Activated naive CD8-positive, alpha-beta T cell treated with anti-CD3 and anti-CD28 coated beads, Interleukin-2, amount 50 U/mL, for 24 hours (primary cell): ENCODE data around the gene TRRAP.
A peak's percentile ranks its signal among the peaks of the same experiment; 100 is the strongest.

Experiments
- ATAC-seq: fragments of 150-1000 bp; cut with Tn5 transposase; one replicate; pipeline ENCODE4 v1.10.0; 2021
- DNase-seq: peaks from one replicate; pipeline ENCODE4 v3.0.0; 2021
- H3K27ac Mint-ChIP-seq: one replicate; pipeline ENCODE4 v1.8.0; 2021; ENCODE audit warnings: mild to moderate bottlenecking, mixed read lengths
- H3K27me3 Mint-ChIP-seq: one replicate; pipeline ENCODE4 v1.8.0; 2021; ENCODE audit warnings: mixed read lengths
- H3K36me3 Mint-ChIP-seq: one replicate; pipeline ENCODE4 v1.8.0; 2021; ENCODE audit warnings: low read depth, mixed read lengths
- H3K4me1 Mint-ChIP-seq: one replicate; pipeline ENCODE4 v1.8.0; 2021; ENCODE audit warnings: mixed read lengths
- H3K4me3 Mint-ChIP-seq: one replicate; pipeline ENCODE4 v1.8.0; 2021; ENCODE audit warnings: mild to moderate bottlenecking, moderate library complexity, mixed read lengths
- H3K9me3 Mint-ChIP-seq: one replicate; pipeline ENCODE4 v1.8.0; 2021; ENCODE audit warnings: mixed read lengths

TRRAP gene

GRCh38 chr7:99013266-99014112 lies 135.2 kb downstream of the TRRAP start:
- no peak overlapping the region for H3K27ac Mint-ChIP-seq
- peaks cover 60% of the 10 kb centered on the region for H3K36me3 Mint-ChIP-seq

GRCh38 chr7:99014113-99014985 lies 136.0 kb downstream of the TRRAP start:
- no peak overlapping the region for H3K27ac Mint-ChIP-seq
- no peak overlapping the region for H3K4me3 Mint-ChIP-seq
- H3K4me1 Mint-ChIP-seq = peaks cover 9% of the 10 kb centered on the region
- H3K27me3 Mint-ChIP-seq = no peaks in the 10 kb centered on the region
- DNase-seq (no peak), ATAC-seq (no peak)
- no peaks in the 10 kb centered on the region for H3K9me3 Mint-ChIP-seq
- peaks cover 65% of the 10 kb centered on the region for H3K36me3 Mint-ChIP-seq

More at GRCh38 chr7:99013266-99014112, 135.2 kb downstream of the TRRAP start:
- no peak overlapping the region for H3K4me3 Mint-ChIP-seq
- no peaks in the 10 kb centered on the region for H3K9me3 Mint-ChIP-seq
- ATAC-seq = no peak
- no peak for DNase-seq
- no peaks in the 10 kb centered on the region for H3K27me3 Mint-ChIP-seq
- peaks cover 9% of the 10 kb centered on the region for H3K4me1 Mint-ChIP-seq

GRCh38 chr7:99016196-99016595 lies 137.9 kb downstream of the TRRAP start:
- Mint-ChIP-seq H3K9me3 (no peaks in the 10 kb centered on the region), H3K27me3 (no peaks in the 10 kb centered on the region), H3K36me3 (peaks cover 71% of the 10 kb centered on the region), H3K27ac (no peak overlapping the region), H3K4me1 (peaks cover 9% of the 10 kb centered on the region), H3K4me3 (no peak overlapping the region)
- ATAC-seq (no peak), DNase-seq (no peak)

GRCh38 chr7:99019523-99020412 lies 141.4 kb downstream of the TRRAP start:
- H3K27ac Mint-ChIP-seq = no peak overlapping the region

GRCh38 chr7:99020413-99020715 lies 142.0 kb downstream of the TRRAP start:
- DNase-seq (no peak), ATAC-seq (no peak)
- Mint-ChIP-seq H3K27ac (peak overlapping the region; percentile 22), H3K4me1 (peaks cover 9% of the 10 kb centered on the region), H3K27me3 (no peaks in the 10 kb centered on the region), H3K9me3 (no peaks in the 10 kb centered on the region), H3K36me3 (peaks cover 50% of the 10 kb centered on the region), H3K4me3 (no peak overlapping the region)

More at GRCh38 chr7:99019523-99020412, 141.4 kb downstream of the TRRAP start:
- DNase-seq (no peak), ATAC-seq (no peak)
- H3K9me3 Mint-ChIP-seq = no peaks in the 10 kb centered on the region
- peaks cover 54% of the 10 kb centered on the region for H3K36me3 Mint-ChIP-seq
- peaks cover 9% of the 10 kb centered on the region for H3K4me1 Mint-ChIP-seq
- H3K27me3 Mint-ChIP-seq = no peaks in the 10 kb centered on the region
- H3K4me3 Mint-ChIP-seq = no peak overlapping the region

- DNase-seq (no peak), ATAC-seq (no peak)
- Mint-ChIP-seq H3K9me3 (no peaks in the 10 kb centered on the region), H3K4me3 (no peak overlapping the region), H3K36me3 (peaks cover 38% of the 10 kb centered on the region), H3K27ac (no peak overlapping the region), H3K27me3 (no peaks in the 10 kb centered on the region), H3K4me1 (peaks cover 4% of the 10 kb centered on the region)
Observed at GRCh38 chr7:99021941-99022560, 143.7 kb downstream of the TRRAP start.

- no peak overlapping the region for H3K27ac Mint-ChIP-seq
- no peaks in the 10 kb centered on the region for H3K27me3 Mint-ChIP-seq
- H3K36me3 Mint-ChIP-seq = peaks cover 38% of the 10 kb centered on the region
Observed at GRCh38 chr7:99024066-99024465, 145.7 kb downstream of the TRRAP start.

GRCh38 chr7:99027241-99027640 lies 148.9 kb downstream of the TRRAP start:
- DNase-seq = no peak
- H3K9me3 Mint-ChIP-seq = no peaks in the 10 kb centered on the region
- peak overlapping the region; percentile 7 for H3K27ac Mint-ChIP-seq
- no peaks in the 10 kb centered on the region for H3K27me3 Mint-ChIP-seq
- H3K4me3 Mint-ChIP-seq = no peak overlapping the region
- H3K4me1 Mint-ChIP-seq = peaks cover 3% of the 10 kb centered on the region
- H3K36me3 Mint-ChIP-seq = peaks cover 24% of the 10 kb centered on the region
- no peak for ATAC-seq

More at GRCh38 chr7:99024066-99024465, 145.7 kb downstream of the TRRAP start:
- DNase-seq (no peak), ATAC-seq (no peak)
- Mint-ChIP-seq H3K9me3 (no peaks in the 10 kb centered on the region), H3K4me1 (peaks cover 3% of the 10 kb centered on the region), H3K4me3 (no peak overlapping the region)

GRCh38 chr7:99027841-99028240 lies 149.5 kb downstream of the TRRAP start:
- Mint-ChIP-seq H3K4me1 (peaks cover 3% of the 10 kb centered on the region), H3K27me3 (no peaks in the 10 kb centered on the region), H3K36me3 (peaks cover 26% of the 10 kb centered on the region), H3K9me3 (no peaks in the 10 kb centered on the region), H3K4me3 (no peak overlapping the region), H3K27ac (no peak overlapping the region)
- ATAC-seq (no peak), DNase-seq (no peak)

- DNase-seq (no peak), ATAC-seq (peak; percentile 40)
- H3K4me3 Mint-ChIP-seq = no peak overlapping the region
- H3K36me3 Mint-ChIP-seq = peaks cover 21% of the 10 kb centered on the region
- peak overlapping the region; percentile 28 for H3K27ac Mint-ChIP-seq
- H3K9me3 Mint-ChIP-seq = no peaks in the 10 kb centered on the region
- no peaks in the 10 kb centered on the region for H3K27me3 Mint-ChIP-seq
- H3K4me1 Mint-ChIP-seq = peaks cover 3% of the 10 kb centered on the region
Observed at GRCh38 chr7:99028261-99028973, 150.1 kb downstream of the TRRAP start.

- Mint-ChIP-seq H3K36me3 (peaks cover 27% of the 10 kb centered on the region), H3K27me3 (no peaks in the 10 kb centered on the region), H3K9me3 (no peaks in the 10 kb centered on the region), H3K4me3 (no peak overlapping the region), H3K4me1 (peaks cover 3% of the 10 kb centered on the region), H3K27ac (peak overlapping the region; percentile 58)
- DNase-seq = no peak
- no peak for ATAC-seq
Observed at GRCh38 chr7:99029466-99030435, 151.4 kb downstream of the TRRAP start.

GRCh38 chr7:99030457-99030856 lies 152.1 kb downstream of the TRRAP start:
- Mint-ChIP-seq H3K4me3 (no peak overlapping the region), H3K27ac (no peak overlapping the region), H3K36me3 (peaks cover 28% of the 10 kb centered on the region)

More at GRCh38 chr7:99030457-99030856, 152.1 kb downstream of the TRRAP start:
- no peaks in the 10 kb centered on the region for H3K9me3 Mint-ChIP-seq
- no peak for DNase-seq
- peaks cover 3% of the 10 kb centered on the region for H3K4me1 Mint-ChIP-seq
- no peak for ATAC-seq
- H3K27me3 Mint-ChIP-seq = no peaks in the 10 kb centered on the region
